AG09319 (cell line): ENCODE measurements around the gene USH1G.
"Not testable (repeated sequence)": the region's sequence is repeated elsewhere in the genome, so short reads cannot be mapped to it uniquely, and the experiment has no call there.

Experiments used
- DNase-seq: peaks from one replicate; pipeline ENCODE4 v3.0.0-alpha.2; 2010; ENCODE audit warnings: low read depth; ENCODE audit errors: extremely low read depth
- TF ChIP-seq, protein P1 (sequence below): IDR thresholded peaks from 2 replicates; pipeline ENCODE4 v1.5.1; 2011; ENCODE audit warnings: low read depth, mild to moderate bottlenecking, inconsistent platforms, low read length, moderate library complexity

The USH1G gene

DNA sequence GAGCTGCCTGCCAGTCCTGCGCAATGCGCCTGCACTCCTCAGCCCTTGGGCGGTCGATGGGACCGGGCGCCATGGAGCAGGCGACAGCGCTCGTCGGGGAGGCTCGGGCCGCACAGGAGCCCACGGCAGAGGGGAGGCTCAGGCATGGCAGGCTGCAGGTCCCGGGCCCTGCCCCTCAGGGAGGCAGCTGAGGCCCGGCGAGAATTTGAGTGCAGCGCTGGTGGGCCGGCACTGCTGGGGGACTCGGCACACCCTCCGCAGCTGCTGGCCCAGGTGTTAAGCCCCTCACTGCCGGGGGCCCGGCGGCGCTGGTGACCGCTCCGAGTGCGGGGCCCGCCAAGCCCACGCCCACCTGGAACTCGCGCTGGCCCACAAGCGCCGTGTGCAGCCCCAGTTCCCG is 16.0 kb downstream of the USH1G start:
- TF ChIP-seq, protein P1, sequence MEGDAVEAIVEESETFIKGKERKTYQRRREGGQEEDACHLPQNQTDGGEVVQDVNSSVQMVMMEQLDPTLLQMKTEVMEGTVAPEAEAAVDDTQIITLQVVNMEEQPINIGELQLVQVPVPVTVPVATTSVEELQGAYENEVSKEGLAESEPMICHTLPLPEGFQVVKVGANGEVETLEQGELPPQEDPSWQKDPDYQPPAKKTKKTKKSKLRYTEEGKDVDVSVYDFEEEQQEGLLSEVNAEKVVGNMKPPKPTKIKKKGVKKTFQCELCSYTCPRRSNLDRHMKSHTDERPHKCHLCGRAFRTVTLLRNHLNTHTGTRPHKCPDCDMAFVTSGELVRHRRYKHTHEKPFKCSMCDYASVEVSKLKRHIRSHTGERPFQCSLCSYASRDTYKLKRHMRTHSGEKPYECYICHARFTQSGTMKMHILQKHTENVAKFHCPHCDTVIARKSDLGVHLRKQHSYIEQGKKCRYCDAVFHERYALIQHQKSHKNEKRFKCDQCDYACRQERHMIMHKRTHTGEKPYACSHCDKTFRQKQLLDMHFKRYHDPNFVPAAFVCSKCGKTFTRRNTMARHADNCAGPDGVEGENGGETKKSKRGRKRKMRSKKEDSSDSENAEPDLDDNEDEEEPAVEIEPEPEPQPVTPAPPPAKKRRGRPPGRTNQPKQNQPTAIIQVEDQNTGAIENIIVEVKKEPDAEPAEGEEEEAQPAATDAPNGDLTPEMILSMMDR: no peak
- DNase-seq: no peak

DNA sequence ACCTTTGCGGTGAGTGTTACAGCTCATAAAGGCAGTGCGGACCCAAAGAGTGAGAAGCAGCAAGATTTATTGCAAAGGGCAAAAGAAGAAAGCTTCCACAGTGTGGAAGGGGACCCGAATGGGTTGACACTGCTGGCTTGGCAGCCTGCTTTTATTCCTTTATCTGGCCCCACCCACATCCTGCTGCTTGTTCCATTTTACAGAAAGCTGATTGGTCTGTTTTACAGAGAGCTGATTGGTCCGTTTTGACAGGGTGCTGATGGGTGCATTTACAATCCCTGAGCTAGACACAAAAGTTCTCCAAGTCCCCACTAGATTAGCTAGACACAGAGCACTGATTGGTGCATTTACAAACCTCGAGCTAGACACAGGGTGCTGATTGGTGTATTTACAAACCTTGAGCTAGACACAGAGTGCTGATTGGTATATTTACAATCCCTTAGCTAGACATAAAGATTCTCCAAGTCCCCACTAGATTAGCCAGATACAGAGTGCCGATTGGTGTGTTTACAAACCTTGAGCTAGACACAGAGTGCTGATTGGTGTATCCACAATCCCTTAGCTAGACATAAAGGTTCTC is 16.8 kb downstream of the USH1G start:
- not testable (repeated sequence) for DNase-seq

DNA sequence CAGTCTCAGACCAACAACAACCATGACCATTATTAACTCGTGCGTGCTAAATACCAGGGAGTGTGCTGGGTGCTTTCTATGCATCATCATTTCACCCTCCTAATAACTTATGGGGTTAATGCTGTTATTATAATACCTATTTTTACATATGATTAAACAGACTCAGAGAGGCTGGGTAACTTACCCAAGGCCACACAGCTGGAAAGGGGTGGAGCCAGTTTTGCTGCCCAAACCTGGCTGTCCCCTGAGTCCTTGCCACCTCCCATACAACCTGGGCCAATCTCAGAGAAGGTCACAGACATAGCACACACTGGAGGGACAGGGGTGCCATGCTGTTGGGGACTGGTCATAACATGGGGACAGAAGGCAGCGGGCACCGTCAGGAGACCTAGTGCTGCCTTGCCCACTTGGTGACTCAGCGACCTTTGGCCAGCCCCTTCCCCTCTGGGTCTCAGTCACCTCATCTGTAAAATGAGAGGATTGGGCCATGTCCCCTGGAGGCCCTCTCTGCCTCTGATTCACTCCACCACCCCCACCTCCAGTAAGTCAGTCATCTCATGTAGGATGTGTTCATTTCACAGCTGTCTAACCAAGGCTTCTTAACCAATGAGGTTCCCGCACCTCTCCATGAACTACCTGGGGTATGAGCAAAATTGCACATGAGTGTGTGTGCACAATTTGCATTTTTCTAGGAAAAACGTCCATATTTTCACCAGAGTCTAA is 18.2 kb downstream of the USH1G start:
- TF ChIP-seq, protein P1: no peak
- no peak for DNase-seq

DNA sequence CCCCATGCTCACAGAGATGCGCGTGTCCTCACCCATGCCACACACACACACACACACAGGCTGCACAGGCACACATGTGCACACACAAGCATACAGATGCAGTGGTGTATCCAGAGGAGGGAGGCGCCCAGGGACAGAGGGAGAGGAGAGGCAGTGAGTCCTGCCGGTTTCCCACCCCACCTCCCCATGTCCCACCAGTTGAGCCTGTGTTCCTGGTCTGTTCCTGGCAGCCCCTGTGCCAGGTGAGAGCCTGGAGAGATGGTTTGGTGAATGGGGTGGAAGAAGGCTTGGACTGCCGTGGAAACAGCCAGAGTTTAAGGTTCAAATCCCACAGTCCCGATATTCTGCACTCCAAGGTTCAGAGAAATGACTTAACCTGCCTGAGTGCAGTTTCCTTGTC is 19.4 kb downstream of the USH1G start:
- TF ChIP-seq, protein P1: no peak
- DNase-seq: no peak

DNA sequence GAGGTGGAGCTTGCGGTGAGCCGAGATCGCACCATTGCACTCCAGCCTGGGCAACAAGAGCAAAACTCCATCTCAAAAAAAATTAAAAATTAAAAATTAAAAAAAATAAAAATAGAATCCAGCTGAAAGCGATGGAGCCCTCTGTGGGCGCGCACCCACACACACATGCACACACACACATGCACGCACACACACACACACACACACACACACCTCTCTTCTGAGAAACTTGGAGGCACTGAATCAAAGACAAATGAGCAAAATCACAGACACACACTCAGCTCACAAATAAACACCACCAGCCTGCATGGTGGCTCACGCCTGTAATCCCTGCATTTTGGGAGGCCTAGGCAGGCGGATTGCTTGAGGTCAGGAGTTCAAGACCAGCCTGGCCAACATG is 20.0 kb downstream of the USH1G start:
- TF ChIP-seq, protein P1: no peak
- no peak for DNase-seq

DNA sequence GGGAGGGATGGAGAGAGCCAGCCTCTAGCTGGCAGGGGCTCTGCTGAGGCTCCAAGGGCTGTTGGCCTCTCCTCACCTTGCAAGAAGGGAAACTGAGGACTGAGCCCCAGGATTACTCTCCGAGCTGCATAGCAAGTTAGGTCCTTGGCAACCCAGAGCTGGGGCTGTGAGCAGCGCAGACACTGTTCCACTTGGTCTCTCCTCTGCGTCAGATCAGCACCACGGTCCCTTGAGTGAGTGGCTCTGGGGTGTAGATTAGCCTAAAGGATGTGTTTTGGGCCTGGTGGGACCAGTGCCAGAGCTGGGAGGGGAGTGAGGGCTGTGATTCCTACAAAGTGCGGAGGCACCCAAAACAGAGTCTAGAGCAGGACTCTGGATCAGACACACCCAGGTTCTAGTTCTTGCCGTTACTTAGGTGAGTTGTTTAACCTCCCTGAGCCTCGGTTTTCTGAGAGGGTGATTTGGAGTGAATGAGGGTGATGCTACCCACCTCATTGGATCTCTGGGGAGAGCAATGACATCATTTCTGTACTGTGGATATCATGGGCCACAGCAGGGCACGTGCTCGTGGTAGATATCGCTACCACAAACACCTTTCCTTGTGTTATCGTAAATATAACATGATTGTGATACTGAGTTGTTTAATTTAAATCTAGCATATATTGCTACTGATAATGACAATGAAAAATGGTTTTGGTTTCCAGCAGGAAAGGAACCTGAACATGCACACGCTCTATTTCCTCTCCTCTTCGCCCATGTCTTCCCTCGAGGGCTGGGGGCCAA is 21.5 kb downstream of the USH1G start:
- TF ChIP-seq, protein P1: no peak
- no peak for DNase-seq

DNA sequence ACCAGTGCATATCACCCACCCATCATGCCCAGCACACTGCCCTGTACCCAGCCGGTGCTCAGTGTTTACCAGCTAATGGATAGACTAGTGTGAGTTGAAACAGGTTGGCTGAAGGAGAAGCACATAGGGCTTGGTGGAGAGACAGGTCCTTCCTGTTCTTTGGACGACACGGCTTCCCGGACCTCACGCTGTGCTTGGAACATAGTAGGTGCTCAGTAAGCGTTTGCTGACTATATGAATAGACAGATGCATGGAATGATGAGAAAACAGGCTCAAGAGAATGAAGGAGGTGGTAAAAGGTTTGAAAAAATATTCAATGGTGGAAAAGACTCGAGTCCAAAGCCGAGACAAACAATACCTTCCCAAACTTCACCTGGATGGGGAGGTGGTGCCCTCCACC is 22.8 kb downstream of the USH1G start:
- TF ChIP-seq, protein P1: no peak
- no peak for DNase-seq
